Skeletal muscle tissue (tissue), 4 donors: ENCODE data around the gene WNK2. TPM values are rescaled to one million over a fixed set of nuclear protein-coding genes. Genes with fewer than 3 reads are reported as not detected.
"Not testable (repeated sequence)": the region's sequence is repeated elsewhere in the genome, so short reads cannot be mapped to it uniquely, and the experiment has no call there.

Experiments used
- H3K27ac ChIP-seq: one replicate; pipeline ENCODE4 v1.7.0; 2013; ENCODE audit warnings: mild to moderate bottlenecking, low read depth, low read length, inconsistent platforms
- H3K27me3 ChIP-seq, 3 donors: one replicate each; pipeline ENCODE4 v1.7.0; 2013; ENCODE audit warnings: low read length in 3 of 3; ENCODE audit not compliant: control insufficient read depth in 3 of 3, insufficient read depth in 3 of 3
- H3K36me3 ChIP-seq, 3 donors: one replicate each; pipeline ENCODE4 v1.7.0; 2013; ENCODE audit warnings: low read length in 3 of 3; ENCODE audit not compliant: control insufficient read depth in 3 of 3, insufficient read depth in 3 of 3
- H3K4me1 ChIP-seq, 3 donors: one replicate each; pipeline ENCODE4 v1.7.0; 2013; ENCODE audit warnings: low read length in 3 of 3, mild to moderate bottlenecking in 3 of 3; ENCODE audit not compliant: control insufficient read depth in 3 of 3, insufficient read depth in 3 of 3
- H3K4me3 ChIP-seq, 3 donors: one replicate each; pipeline ENCODE4 v1.7.0; 2013; ENCODE audit warnings: low read length in 3 of 3
- H3K9ac ChIP-seq, 3 donors: one replicate each; pipeline ENCODE4 v1.7.0; 2013; ENCODE audit warnings: low read length in 3 of 3, mild to moderate bottlenecking in 3 of 3, moderate library complexity in 2 of 3, low read depth in 1 of 3
- H3K9me3 ChIP-seq, 3 donors: one replicate each; pipeline ENCODE4 v1.7.0; 2013; ENCODE audit warnings: low read length in 3 of 3; ENCODE audit not compliant: control insufficient read depth in 3 of 3
- total RNA-seq: library from RNA; depleted of rRNA; stranded (reverse); fragments of >200 nt; gene quantifications from one replicate; pipeline ENCODE4 v1.2.3, GENCODE V29; 2014
- donor health status: Osteomylitis.

The WNK2 gene
- total RNA-seq, 1 donor from 2014 or later: 4.7 TPM

DNA sequence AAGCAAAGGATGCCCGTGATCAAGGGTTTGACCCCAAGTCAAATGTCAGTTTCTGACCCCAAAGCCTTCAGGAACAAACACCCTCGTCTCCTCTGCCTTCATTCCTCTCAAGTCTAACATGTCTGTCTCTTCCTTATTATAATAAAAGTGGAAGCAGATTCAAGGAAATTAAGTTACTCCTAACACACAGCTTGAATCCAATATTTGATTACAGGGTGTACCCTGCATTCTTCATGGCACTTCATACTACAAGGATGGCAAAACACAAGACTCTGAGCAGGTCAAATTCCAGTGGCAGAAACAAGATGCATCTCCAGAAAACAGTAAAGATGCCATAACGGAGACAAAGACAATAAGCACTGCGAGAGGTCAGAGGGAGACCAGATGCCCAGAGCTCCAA lies 148.4 kb downstream of the WNK2 start:
- no peaks in the 10 kb centered on the region for H3K9me3 ChIP-seq
- no peak overlapping the region for H3K27ac ChIP-seq
- peaks cover 4 to 5% (median 5%) of the 10 kb centered on the region in 3 donors for H3K4me1 ChIP-seq
- H3K27me3 ChIP-seq: no peaks in the 10 kb centered on the region
- H3K36me3 ChIP-seq: no peaks in the 10 kb centered on the region
- H3K9ac ChIP-seq: no peak overlapping the region
- no peak overlapping the region for H3K4me3 ChIP-seq

DNA sequence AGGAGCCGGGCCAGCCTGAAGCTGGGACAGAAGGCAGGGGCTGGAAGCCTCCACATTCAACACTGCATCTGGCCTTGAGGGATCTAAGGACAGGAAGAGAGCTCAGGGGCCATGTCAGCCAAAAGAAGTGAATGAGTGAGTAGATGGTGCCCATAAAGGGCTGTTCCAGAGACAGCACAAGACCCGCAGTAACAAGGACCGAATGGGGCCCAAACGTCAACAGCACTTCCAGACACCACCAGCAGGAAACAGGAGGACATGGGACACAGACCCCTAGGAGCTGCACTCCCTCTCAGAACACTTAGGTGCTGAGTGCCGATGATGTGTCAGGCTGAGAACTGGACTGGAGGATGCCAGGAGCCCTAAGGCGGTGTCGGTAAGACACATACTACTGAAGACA lies 152.8 kb downstream of the WNK2 start:
- no peak overlapping the region for H3K4me3 ChIP-seq
- no peaks in the 10 kb centered on the region for H3K36me3 ChIP-seq
- no peaks in the 10 kb centered on the region for H3K27me3 ChIP-seq
- no peak overlapping the region for H3K9ac ChIP-seq
- peaks cover 4 to 5% (median 5%) of the 10 kb centered on the region in 3 donors for H3K4me1 ChIP-seq
- H3K9me3 ChIP-seq: peaks cover 0 to 2% (median 2%) of the 10 kb centered on the region in 3 donors
- no peak overlapping the region for H3K27ac ChIP-seq

GRCh38 chr9:93338196-93338595 lies 154.3 kb downstream of the WNK2 start:
- H3K27me3 ChIP-seq, H3K9me3 ChIP-seq, H3K4me1 ChIP-seq, H3K4me3 ChIP-seq, H3K9ac ChIP-seq, H3K36me3 ChIP-seq, H3K27ac ChIP-seq: not testable (repeated sequence)

- Histone ChIP-seq H3K4me3 (no peak overlapping the region), H3K4me1 (peaks cover 4 to 5% (median 5%) of the 10 kb centered on the region in 3 donors), H3K9ac (no peak overlapping the region), H3K27ac (no peak overlapping the region), H3K9me3 (peaks cover 0 to 2% (median 2%) of the 10 kb centered on the region in 3 donors), H3K36me3 (no peaks in the 10 kb centered on the region), H3K27me3 (no peaks in the 10 kb centered on the region)
These were observed 156.2 kb downstream of the WNK2 start for GRCh38 chr9:93340091-93340490.

DNA sequence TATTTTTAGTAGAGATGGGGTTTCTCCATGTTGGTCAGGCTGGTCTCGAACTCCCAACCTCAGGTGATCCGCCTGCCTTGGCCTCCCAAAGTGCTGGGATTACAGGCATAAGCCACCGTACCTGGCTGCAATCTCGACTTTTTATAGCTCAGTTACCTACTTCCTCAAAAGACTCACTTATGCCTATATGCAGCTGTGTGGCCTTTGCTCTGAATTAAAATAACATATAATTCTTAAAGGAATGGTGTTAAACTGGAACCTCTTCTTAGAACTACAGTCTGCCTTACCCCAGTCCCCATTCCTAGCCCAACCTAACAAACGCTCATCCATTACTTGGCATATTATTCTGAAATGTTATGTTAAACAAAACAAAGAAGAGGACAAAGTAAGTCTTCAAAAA lies 157.9 kb downstream of the WNK2 start:
- not testable (repeated sequence) for H3K9me3 ChIP-seq, H3K4me1 ChIP-seq, H3K4me3 ChIP-seq, H3K36me3 ChIP-seq, H3K27ac ChIP-seq, H3K9ac ChIP-seq
- H3K27me3 ChIP-seq: peaks cover 0 to 15% (median 14%) of the 10 kb centered on the region in 3 donors

GRCh38 chr9:93342428-93342827 lies 158.5 kb downstream of the WNK2 start:
- H3K9me3 ChIP-seq, H3K4me3 ChIP-seq, H3K9ac ChIP-seq, H3K4me1 ChIP-seq, H3K27ac ChIP-seq, H3K36me3 ChIP-seq: not testable (repeated sequence)
- peaks cover 0 to 17% (median 14%) of the 10 kb centered on the region in 3 donors for H3K27me3 ChIP-seq

DNA sequence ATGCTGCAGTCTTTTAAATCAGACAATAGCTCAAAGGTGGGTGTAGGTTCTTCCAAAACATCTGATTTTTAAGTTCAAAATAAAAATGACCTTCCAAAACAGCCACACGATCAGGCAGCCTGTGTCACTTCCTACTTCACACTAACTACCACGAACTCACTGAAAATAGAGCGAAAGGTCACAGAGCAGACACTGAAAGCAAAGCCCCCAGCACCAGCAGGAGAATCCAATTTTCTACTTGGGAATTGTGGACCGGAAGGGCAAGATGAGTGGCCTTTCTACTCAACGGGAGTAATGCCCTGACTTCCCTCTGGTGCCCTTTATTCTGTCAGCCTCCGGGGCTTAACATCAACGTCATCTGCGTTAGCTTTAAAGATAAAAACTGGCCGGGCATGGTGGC lies 159.7 kb downstream of the WNK2 start:
- Histone ChIP-seq H3K9me3 (no peaks in the 10 kb centered on the region), H3K27ac (no peak overlapping the region), H3K36me3 (no peaks in the 10 kb centered on the region), H3K9ac (no peak overlapping the region), H3K4me1 (peaks cover 0 to 9% (median 7%) of the 10 kb centered on the region in 3 donors), H3K27me3 (peaks cover 0 to 17% (median 14%) of the 10 kb centered on the region in 3 donors), H3K4me3 (no peak overlapping the region)

DNA sequence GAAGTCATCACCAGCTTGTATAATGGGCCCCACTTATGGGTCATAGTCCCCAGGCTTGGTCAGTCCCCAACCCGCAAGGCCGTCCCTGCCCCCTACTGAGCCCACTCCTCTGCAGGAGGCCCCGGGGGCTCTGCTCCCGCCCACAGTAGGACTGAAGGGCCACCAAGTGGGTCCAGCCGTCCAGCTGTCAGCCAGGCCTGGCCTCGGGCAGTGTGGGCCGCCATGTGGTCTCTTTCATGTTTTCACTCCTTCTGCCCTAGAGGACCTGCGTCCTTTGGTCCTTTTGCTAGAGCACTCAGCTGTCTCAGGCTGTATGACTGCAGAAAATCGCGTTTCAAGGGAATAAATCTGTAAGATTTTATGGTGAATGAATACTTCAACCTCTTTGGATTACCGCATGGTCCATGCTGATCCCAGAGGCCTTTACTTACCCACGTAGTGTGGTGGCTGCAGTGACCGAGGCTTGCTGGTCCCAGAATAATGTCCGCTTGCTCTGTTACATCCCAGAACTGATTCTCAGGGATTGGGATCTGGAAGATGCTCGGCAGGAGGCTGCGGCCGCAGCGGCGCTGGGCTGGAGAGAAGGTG lies 161.8 kb downstream of the WNK2 start:
- Histone ChIP-seq H3K27ac (no peak overlapping the region), H3K4me3 (peak overlapping the region; percentile 39 to 67 (median 56)), H3K4me1 (peaks cover 0 to 9% (median 7%) of the 10 kb centered on the region in 3 donors), H3K9ac (peak overlapping the region in 2 of 3 donors; percentile 20 to 45), H3K36me3 (no peaks in the 10 kb centered on the region), H3K9me3 (no peaks in the 10 kb centered on the region), H3K27me3 (peaks cover 0 to 17% (median 14%) of the 10 kb centered on the region in 3 donors)

DNA sequence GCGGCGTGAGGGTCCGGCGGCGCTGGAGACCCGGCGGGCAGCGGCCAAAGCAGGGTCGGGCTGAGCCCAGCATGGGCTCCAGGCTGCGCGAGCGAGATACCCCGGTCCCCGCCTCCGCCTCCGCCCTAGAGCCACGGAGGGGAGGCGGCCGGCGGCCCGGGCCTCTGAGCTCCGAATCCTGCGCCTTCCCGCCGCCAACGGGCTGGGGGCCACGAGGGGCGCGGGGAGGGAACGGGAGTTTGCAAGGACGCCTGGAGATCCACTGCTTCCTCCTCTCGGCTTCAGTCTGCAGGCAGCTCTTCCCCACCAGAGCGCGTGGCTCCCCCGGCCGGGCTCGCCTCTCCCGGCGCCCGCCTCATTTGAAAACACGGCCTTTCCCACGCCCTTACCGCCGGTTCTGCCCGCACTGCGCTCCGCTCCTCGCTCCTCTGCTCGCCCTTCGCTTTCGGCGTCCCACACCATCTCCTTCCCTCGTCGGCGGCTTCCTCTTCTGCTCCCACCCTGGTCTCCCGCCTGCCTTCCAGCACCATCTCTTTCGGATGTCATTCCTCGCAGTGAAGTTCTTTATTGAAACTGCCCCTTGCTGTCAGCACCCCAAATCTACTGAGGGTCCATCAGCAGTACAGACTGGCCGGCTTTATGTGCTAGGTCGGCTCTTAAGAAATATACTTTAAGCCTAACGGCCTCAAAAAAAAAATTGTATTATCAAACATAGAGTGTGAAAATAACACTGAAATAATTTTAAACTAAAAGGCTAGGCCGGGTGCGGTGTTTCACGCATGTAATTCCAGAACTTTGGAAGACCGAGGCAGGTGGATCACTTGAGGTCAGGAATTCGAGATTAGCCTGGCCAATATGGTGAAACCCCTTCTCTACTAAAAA lies 162.5 kb downstream of the WNK2 start:
- H3K9ac ChIP-seq: peak overlapping the region in 2 of 3 donors; percentile 20 to 45
- peaks cover 0 to 9% (median 7%) of the 10 kb centered on the region in 3 donors for H3K4me1 ChIP-seq
- no peak overlapping the region for H3K27ac ChIP-seq
- H3K9me3 ChIP-seq: no peaks in the 10 kb centered on the region
- peak overlapping the region; percentile 39 to 68 (median 67) for H3K4me3 ChIP-seq
- H3K36me3 ChIP-seq: no peaks in the 10 kb centered on the region
- peaks cover 0 to 17% (median 14%) of the 10 kb centered on the region in 3 donors for H3K27me3 ChIP-seq

DNA sequence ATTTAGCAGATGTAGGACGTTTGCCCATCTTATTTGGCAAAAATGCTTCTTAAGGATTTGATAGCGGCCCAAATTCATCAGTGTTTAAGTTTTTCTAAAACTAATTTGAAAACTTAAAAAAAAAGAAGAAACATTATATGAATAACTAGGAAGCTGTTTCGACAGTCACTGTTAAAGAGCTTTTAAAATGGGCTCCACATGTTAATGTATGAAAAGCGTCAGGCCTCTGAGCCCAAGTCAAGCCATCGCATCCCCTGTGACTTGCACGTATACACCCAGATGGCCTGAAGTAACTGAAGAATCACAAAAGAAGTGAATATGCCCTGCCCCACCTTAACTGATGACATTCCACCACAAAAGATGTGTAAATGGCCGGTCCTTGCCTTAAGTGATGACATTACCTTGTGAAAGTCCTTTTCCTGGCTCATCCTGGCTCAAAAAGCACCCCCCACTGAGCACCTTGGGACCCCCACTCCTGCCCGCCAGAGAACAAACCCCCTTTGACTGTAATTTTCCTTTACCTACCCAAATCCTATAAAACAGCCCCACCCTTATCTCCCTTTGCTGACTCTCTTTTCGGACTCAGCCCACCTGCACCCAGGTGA lies 163.5 kb downstream of the WNK2 start:
- H3K9ac ChIP-seq, H3K4me3 ChIP-seq, H3K4me1 ChIP-seq, H3K9me3 ChIP-seq, H3K36me3 ChIP-seq, H3K27ac ChIP-seq: not testable (repeated sequence)
- peaks cover 0 to 17% (median 14%) of the 10 kb centered on the region in 3 donors for H3K27me3 ChIP-seq
